Stimulated activated naive CD4-positive, alpha-beta T cell (primary cell): ENCODE measurements around the gene SLC4A7.
"Not testable (repeated sequence)": the region's sequence is repeated elsewhere in the genome, so short reads cannot be mapped to it uniquely, and the experiment has no call there.

Experiments used
- DNase-seq, 6 experiments: peaks; one replicate each; lab custom pipeline; 2025; lab: John Stamatoyannopoulos, UW

SLC4A7 gene

DNA sequence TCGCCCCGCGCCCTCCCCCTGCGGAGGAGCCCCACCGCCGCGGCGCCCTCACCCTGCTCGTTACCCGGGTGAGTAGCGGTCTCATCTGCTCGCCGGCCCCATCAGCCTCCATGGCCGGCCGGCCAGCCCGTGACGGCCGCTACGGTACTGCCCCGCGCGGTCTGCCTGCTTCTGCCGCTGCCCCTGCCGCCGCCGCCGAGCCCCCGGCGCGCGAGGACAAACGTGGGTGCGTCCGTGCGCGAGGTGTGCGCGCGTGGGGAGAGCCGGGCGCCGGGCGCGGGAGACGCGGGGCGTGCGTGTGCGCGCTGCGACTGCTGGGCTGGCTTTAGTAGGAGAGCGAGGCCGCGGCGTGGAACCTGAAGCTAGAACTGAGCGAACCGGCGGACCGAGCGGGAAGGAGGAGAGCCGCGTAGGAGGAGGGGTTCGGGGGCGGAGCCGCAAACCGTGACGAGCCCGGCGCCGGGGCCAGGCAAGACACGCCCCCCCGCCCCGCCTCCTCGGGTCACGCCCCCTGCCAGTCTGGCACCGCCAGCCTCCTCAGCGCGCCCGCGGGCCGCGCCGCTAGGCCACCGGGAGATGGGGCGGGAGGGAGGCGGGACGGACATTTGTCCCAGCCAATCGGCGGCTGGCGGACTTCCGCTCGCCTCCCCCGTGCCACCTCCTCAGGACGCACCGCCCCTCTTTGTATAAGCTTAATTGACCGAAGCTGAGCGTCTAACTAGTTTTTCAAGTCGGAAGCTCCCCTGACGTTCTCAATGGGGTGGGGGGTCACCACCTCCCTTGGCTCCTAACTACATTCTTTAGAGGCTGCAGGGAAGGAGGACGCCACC lies at the start of gene SLC4A7:
SLC4A7 (minus strand) TSS at position 370 of the 830 bp plus-strand sequence; CDS start at position 112, 258 bp downstream.
- DNase-seq: peak; percentile 96 to 98 (median 97)

- no peak for DNase-seq
These were observed 49.0 kb upstream of the SLC4A7 start for GRCh38 chr3:27533261-27533607.

DNA sequence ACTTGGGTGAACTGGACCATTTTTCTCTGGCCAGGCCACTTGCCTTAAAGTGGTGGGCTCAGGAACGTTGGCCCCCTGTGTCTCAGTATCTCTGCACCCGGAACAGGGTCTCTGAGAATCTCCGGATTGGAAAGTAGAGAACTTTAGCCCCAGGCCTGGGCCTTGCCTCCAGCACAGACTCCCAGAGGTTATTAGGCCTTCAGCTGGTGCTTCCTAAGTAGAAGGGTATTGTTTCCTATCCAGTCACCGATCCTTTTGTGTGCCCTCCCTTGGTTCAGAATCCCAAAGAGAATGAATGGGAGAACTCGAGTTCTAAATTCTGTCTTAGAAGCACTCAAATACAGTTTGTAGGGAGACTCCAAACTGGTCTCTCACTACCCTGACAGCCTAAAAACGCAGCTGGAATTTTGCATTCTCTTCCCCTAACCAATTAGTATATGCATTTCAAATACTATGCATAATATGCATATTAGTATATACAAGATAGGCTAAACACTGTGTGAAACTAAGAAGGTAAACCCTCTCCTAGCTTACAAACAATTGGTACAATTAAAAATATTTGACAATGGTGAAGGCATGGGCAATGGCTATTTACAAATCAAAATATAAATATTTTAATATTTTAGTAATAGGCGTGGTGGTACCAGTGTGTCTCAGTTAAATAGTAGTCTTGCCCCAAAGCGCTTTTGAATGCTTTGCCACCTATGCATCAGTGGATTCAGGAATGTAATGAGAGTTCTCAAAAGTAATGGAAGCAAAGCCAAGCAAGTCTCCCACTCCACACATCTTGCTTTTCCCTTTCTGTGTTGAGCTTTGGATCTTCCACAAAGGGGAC lies 48.5 kb upstream of the SLC4A7 start:
- no peak for DNase-seq

GRCh38 chr3:27531193-27531751 lies 47.1 kb upstream of the SLC4A7 start:
- DNase-seq: not testable (repeated sequence)

DNA sequence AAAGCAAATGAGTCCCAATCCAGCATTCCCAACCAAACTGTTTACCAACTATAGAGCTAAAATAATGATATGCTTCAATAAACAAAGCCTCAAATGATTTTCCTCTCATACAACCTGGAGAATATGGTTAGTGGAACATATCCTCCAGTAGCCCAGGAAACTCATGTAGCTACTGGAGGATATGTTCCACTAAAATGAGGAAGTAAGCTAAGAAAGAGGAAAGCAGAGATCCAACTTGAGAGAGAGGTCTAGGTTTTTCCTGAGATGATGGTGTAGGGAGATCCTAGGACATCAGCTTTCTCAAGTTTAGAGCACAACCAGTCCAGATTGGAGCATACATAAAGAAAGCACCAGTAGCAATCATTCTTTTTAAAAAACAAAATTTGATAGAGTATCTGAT lies 44.6 kb upstream of the SLC4A7 start:
- no peak for DNase-seq

- DNase-seq: no peak
These were observed 42.6 kb upstream of the SLC4A7 start for GRCh38 chr3:27526614-27527315.

DNA sequence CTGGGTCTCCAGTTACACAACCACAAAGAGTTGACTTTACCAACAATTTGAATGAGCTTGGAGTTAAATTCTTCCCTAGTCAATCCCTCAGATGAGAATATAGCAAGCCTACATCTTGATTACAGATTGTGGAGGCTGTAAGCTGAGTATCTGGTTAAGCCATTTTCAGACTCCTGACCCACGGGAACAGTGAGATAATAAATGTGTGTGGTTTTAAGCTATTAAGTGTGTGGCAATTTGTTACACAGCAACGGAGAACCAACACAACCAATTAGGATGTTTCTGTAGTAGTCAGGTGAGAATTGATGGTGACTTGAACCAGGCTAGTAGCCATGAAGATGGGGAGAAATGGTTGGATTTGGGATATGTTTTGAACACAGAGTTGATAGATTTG lies 37.7 kb upstream of the SLC4A7 start:
- no peak for DNase-seq

DNA sequence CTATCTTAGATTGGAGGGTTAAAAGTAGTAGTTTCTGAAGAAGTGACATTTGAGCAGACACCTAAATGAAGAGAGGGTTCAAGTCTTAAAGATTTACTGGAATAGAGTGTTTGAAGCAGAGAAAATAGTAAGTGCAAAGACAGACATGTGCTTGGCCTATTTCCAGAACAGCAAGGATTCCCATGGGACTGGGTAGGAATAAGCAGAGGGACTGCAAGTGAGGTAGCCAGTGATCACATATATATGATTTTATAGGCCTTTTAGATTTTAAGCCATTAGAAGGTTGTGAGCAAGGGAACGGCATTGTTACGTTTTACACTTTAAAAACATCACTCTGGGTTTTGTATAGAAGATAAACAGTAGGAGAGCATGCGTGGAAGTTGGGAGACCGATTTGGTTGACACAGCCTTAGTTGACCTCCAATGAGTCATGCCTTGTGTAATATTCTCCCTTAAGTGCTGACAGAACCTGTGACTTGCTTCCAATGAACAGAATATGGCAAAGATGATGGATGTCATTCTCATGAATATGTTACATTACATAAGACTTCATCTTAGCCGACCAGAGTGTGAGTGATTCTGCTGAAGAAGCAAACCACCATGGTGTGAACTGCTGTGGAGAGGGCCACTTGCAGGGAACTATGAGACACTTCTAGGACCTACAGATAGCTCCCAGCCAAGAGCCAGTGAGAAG lies 37.1 kb upstream of the SLC4A7 start:
- no peak for DNase-seq

DNA sequence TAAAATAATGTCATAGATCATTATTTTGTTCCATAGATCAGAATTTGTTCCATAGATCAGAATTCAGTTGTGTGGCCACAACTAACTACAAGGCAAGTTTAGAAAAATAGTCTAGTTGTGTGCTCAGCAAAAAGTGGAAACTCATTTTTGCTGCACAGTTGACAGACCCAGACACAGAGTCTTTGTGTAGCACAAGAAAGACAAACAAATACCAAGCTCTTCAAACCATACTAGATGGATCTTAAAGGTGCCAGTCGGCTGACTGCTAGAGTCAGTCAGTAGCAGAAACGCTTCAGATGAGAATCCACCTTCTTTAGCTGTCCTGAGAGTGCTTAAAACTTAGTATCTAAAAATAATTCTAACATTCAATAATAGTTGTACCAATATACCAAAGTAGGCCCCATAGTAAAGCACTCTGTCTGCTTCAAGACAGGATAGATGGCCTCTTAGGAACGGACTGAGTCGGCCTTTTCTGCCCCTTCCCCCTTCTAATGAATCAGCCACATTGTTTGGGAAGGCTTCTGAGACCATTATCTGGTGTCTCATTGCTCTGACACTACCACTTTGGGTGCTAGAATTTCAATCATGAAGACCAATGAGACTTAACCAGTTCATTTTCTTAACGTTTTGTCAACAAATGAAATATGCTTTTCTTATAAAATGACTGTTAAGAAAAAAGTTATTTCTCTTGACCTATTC lies 27.7 kb upstream of the SLC4A7 start:
- DNase-seq: no peak

- DNase-seq: no peak
These were observed 25.2 kb upstream of the SLC4A7 start for GRCh38 chr3:27509376-27509775.

GRCh38 chr3:27508424-27508823 lies 24.2 kb upstream of the SLC4A7 start:
- no peak for DNase-seq

DNA sequence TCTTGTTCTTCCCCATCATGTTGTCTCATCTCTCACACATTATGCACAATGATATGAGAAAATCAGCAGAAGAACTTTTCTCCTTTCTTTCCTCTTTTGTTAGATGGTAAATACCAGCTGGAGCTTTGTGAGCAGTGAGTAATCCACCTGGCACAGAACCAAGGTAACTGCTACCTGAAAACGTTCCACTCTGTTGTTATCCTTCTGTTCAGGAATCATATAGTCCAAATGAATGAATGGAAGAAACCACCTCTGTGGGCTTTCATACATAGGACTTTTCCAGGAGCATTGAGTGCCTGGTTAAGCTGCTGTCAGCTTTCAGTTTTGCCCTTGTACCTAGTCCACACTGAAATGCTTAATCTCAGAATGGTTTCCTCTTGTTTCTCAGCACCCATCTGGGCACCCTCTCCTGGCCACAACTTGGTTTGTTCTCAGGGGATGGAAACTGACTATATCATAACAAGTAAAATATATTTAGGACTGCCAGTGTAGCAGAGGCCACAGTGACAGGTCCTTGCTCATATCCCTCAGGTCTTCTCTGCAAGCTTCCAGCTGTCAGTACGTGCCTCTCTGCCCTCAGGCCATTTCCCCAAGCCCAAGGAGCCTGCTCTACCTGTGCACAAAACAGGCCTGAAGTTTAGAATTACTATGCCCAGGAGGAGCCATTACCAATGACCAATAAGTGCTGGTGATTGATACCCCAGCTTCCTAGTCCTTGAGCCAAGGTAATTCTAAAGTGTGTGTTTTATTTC lies 23.5 kb upstream of the SLC4A7 start:
- no peak for DNase-seq

DNA sequence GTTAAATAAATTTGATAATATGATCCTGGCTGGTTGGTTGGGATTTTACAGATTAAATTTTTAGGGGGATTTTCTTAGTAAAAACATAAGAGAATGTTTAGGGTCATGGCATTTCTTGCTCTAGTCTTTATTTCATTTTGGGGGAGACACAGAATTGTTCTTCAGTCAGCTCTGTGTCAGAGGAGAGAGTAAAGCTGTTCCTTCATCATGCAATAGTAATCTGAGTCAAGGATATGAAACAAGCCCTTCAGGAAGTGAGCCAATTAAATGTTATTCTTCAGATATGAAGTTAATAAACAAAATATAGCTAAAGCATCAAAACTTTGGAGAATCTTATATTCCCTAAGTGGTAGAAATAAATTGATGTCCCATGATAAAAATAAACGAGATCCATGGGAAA lies 22.9 kb upstream of the SLC4A7 start:
- no peak for DNase-seq

- DNase-seq: no peak
These were observed 20.6 kb upstream of the SLC4A7 start for GRCh38 chr3:27504749-27505148.

DNA sequence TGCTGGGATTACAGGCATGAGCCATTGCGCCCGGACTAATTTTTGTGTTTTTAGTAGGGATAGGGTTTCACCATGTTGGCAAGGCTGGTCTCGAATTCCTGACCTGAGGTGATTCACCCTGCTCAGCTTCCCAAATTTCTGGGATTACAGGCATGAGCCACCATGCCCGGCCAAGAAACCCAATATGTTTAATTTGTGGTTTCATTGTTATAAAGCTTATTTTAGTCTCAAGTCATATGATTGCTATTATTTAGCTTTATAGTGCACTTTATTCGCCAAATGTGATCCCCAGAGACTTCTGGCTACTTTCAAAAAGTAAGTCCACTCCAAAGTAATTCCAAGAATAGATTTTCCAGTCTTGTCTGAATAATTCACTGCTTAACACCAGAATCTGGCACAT lies 19.3 kb upstream of the SLC4A7 start:
- no peak for DNase-seq

DNA sequence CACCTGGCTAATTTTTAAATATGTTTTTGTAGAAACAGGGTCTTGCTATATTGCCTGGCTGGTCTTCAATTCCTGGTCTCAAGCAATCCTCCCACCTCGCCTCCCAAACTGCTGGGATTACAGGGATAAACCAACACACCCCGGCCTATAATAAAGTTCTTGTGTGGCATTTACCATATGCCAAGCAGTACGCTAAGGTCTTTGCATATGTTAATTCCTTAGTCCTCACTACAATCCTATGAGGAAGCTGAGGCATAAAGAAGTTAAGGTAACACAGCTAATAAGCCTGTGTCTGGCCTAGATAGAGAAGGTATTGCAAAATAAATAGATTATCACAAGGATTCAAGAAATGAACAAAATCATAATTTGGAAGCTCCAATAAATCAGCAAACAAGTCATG lies 17.6 kb upstream of the SLC4A7 start:
- DNase-seq: no peak

DNA sequence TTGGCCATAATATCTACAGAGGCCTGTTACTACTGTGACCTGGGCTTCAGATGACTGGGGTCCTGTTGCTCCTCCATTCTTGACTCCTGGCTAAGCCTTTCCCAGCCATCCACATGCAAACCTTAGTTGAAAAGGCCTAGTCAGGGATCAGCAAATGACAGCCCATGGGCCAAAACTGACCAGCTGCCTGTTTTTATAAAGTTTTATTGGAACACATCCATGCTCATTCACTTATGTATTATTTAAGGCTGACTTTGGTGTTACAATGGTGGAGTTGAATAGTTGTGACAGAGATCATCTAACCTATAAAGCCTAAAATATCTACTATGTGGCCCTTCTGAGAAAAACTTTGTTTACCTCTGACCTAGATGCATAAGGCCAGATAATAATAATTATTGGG lies 16.8 kb upstream of the SLC4A7 start:
- DNase-seq: no peak

DNA sequence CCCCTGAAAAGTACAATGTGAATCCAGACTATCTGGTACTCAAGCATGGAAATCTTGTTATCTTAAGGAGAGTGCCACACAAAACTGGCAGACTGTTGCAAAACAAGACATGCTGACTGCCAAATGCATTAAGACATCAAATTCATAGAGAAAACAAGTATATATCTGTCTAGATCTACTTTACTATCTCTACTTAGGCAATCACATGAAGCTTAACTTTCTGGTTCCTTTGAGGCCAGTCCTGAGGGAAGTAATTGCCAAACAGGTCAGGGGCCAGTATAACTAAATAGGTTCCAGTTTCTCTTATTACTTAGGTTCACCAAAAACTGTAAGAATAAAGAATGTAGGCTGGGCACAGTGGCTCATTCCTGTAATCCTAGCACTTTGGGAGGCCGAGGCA lies 15.9 kb upstream of the SLC4A7 start:
- DNase-seq: no peak

DNA sequence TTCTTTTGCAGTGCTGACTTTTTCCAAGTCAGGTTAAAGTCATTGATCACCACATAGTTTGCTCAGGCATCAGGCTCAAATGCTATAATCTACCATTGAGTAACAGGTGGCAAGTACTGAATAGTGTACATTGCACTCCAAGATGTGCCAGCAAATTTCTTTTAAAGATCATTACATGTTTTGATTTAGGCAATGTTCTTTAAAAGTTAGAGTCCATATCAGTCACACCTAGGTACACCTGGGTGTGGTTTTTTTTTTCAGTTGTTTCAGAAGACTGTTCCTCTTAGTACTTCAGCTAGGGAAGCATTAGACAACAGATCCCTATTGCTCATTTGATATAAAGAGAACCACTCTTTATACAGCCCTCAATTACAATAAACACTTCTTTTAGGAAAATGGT lies 10.6 kb upstream of the SLC4A7 start:
- DNase-seq: no peak

GRCh38 chr3:27488821-27489220 lies 4.6 kb upstream of the SLC4A7 start:
- no peak for DNase-seq
